ENCODE data around the gene MACROH2A1. TPM values are rescaled to one million over a fixed set of nuclear protein-coding genes. Genes with fewer than 3 reads are reported as not detected.

MACROH2A1 gene
- total and polyA plus RNA-seq, 9 of the 15 experiments (the other 6 are each of a cell fraction or from before 2014, with no cell fraction given): 44.9 to 289 (median 193) TPM

GRCh38 chr5:135444360-135444759, 45.3 kb upstream of the MACROH2A1 start (continued):
- TF ChIP-seq ZNF518B (CRISPR knock-in tag; IDR thresholded peaks at IDR 0.05): no peak

GRCh38 chr5:135443161-135443960, 44.3 kb upstream of the MACROH2A1 start:
- DNase-seq (ENCODE audit: extremely low read depth in 1 of 4, low spot score in 3 of 4) (no peak), FAIRE-seq (no peak)
- no peaks in the 10 kb centered on the region for H3K27me3 ChIP-seq (ENCODE audit: control insufficient read depth in 2 of 2, insufficient read depth in 2 of 2, low read length in 2 of 2)

More at GRCh38 chr5:135443161-135443960, 44.3 kb upstream of the MACROH2A1 start:
- in situ Hi-C loops (cut with MboI): no loop called here
- Histone ChIP-seq H3K9me3 (replicated peaks; ENCODE audit: control insufficient read depth, insufficient read depth, low read depth, low read length) (no peaks in the 10 kb centered on the region), H2AFZ (ENCODE audit: low read depth, low read length) (no peak overlapping the region), H3K27ac (ENCODE audit: extremely low read depth, low read depth, low read length) (no peak overlapping the region), H4K20me1 (replicated peaks; ENCODE audit: control insufficient read depth, insufficient read depth, low read length) (no peaks in the 10 kb centered on the region; the same call in 1 of the 2 replicates), H3K4me1 (replicated peaks in 1 of 2; ENCODE audit: control insufficient read depth in 2 of 2, insufficient read depth in 2 of 2, low read length in 2 of 2) (peaks cover 4 to 12% of the 10 kb centered on the region in 2 experiments; a peak in 3 of 5 replicates), H3K4me3 (no peak overlapping the region), H3K36me3 (ENCODE audit: control insufficient read depth, insufficient read depth, low read length) (no peaks in the 10 kb centered on the region), H3K9ac (ENCODE audit: insufficient read depth in 1 of 2, low read depth in 2 of 2, low read length in 2 of 2) (no peak overlapping the region), H3K4me2 (ENCODE audit: insufficient read depth, low read length) (no peak overlapping the region), H3K9me1 (ENCODE audit: control insufficient read depth, insufficient read depth, low read length) (no peaks in the 10 kb centered on the region), H3K79me2 (ENCODE audit: control insufficient read depth, insufficient read depth, low read length) (no peaks in the 10 kb centered on the region)
- no peak for ATAC-seq
- POLR2A ChIA-PET: no interaction called here
- intact Hi-C loops (cut with micrococcal nuclease): no loop called here
- WGBS (ENCODE audit: insufficient coverage, low coverage, missing lambda C conversion rate): 19% methylated on average over 6 of the region's 6 CpGs
- TF ChIP-seq CAMTA2 (CRISPR knock-in tag; conservative IDR thresholded peaks at IDR 0.05) (no peak), ZKSCAN1 (IDR thresholded peaks at IDR 0.05; ENCODE audit: low read depth, low read length) (no peak), HMGN3 (IDR thresholded peaks at IDR 0.05; ENCODE audit: borderline replicate concordance, extremely low read depth, insufficient read length, low read depth, low read length) (no peak), CBFA2T3 (IDR thresholded peaks at IDR 0.05) (no peak), ELK3 (CRISPR knock-in tag; IDR thresholded peaks at IDR 0.05) (no peak), E2F4 (CRISPR knock-in tag; IDR thresholded peaks at IDR 0.05; ENCODE audit: low read depth) (no peak), HSF4 (CRISPR knock-in tag; IDR thresholded peaks at IDR 0.05; ENCODE audit: borderline replicate concordance) (no peak), NR4A1 (CRISPR knock-in tag; IDR thresholded peaks at IDR 0.05) (no peak), NR4A1 (tag; IDR thresholded peaks at IDR 0.05) (no peak), LCOR (CRISPR knock-in tag; IDR thresholded peaks at IDR 0.05) (no peak), RAD51 (IDR thresholded peaks at IDR 0.05; ENCODE audit: borderline replicate concordance, low read depth) (no peak)
- no TSS peak for BruUV-seq (replicated peaks)
- CTCF ChIA-PET (ENCODE audit: low intra/inter-chr PET ratio): no interaction called here

All from K562 (cell line).